ENCODE results near the gene ART3. TPM values are rescaled to one million over a fixed set of nuclear protein-coding genes. Genes with fewer than 3 reads are reported as not detected.

Gene ART3
- total and polyA plus RNA-seq, 2 of the 8 experiments (the other 6 are each of a cell fraction or from before 2014, with no cell fraction given), result 0.21 to 0.63 TPM

GRCh38 chr4:76117536-76117935 is 43.0 kb downstream of the ART3 start (continued):
- no peak for TF ChIP-seq HDAC6 (IDR thresholded peaks at IDR 0.05; ENCODE audit: low read depth, low read length)
- TF ChIP-seq GABPA (IDR thresholded peaks at IDR 0.05; ENCODE audit: borderline replicate concordance, insufficient read depth, low read length), result no peak
- no peak for TF ChIP-seq CTCF (IDR thresholded peaks at IDR 0.05; ENCODE audit: control extremely low read depth in 1 of 3, insufficient read depth in 1 of 3, low read depth in 1 of 3, low read length in 3 of 3)
